Measurements from ENCODE around the gene TBC1D25. TPM values are rescaled to one million over a fixed set of nuclear protein-coding genes. Genes with fewer than 3 reads are reported as not detected.

Gene TBC1D25
- total and polyA plus RNA-seq, 2 of the 4 experiments (the other 2 are of a cell fraction) = 11.3 to 15.9 TPM

DNA sequence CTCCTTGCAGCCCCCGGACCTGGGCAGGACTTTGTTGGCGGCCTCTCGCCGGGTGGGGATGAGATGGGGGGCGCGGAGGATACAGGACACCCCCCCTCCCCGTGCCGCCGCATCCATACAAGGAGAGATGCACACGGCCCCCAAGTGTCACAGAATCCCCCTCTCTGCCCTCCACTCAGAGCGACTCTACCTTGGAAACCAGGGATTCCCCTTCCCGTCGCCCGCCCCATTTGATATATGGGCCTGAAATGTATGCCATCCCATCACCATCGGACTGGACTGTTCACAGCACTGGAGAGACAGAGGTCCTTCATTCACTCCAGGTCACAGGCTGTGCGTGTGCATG lies 30.3 kb upstream of the TBC1D25 start:
- 29% methylated on average over 7 of the region's 16 CpGs; no CpG with 5 or more reads in 1 of the 2 experiments for WGBS, 2 experiments (ENCODE audit: extremely low coverage in 2 of 2, insufficient read length in 1 of 2)
- ChIA-PET POLR2A (ENCODE audit: unreplicated experiment) (no interaction called here), CTCF (no interaction called here)
- H3K9me1 ChIP-seq (ENCODE audit: insufficient read depth, low read length) = no peaks in the 10 kb centered on the region
- dilution Hi-C loops (cut with HindIII; ENCODE audit: low sequenced_read_pairs, unreplicated experiment) (no loop called here), intact Hi-C loops (cut with micrococcal nuclease) (no loop called here), in situ Hi-C loops (cut with MboI; ENCODE audit: low sequenced_read_pairs) (no loop called here)
- peak overlapping the region; percentile 41 for H3K4ac ChIP-seq (ENCODE audit: low read depth, low read length)
- no peaks in the 10 kb centered on the region for H3K27me3 ChIP-seq (ENCODE audit: control insufficient read depth, insufficient read depth, low read length)
- TF ChIP-seq SMC3 (IDR thresholded peaks at IDR 0.05; ENCODE audit: low read depth, low read length) (no peak), MAFK (IDR thresholded peaks at IDR 0.05; ENCODE audit: low read depth, low read length) (no peak), POLR2A (IDR thresholded peaks at IDR 0.05; ENCODE audit: low read depth, low read length) (no peak), BHLHE40 (IDR thresholded peaks at IDR 0.05; ENCODE audit: low read depth, low read length) (no peak), CHD1 (IDR thresholded peaks at IDR 0.05; ENCODE audit: low read depth, low read length) (no peak), MXI1 (IDR thresholded peaks at IDR 0.05; ENCODE audit: borderline replicate concordance, low read depth, low read length) (no peak), RAD21 (IDR thresholded peaks at IDR 0.05; ENCODE audit: low read length) (no peak), RFX5 (IDR thresholded peaks at IDR 0.05; ENCODE audit: low read depth, low read length) (no peak)
- TF ChIP-seq, protein P1, sequence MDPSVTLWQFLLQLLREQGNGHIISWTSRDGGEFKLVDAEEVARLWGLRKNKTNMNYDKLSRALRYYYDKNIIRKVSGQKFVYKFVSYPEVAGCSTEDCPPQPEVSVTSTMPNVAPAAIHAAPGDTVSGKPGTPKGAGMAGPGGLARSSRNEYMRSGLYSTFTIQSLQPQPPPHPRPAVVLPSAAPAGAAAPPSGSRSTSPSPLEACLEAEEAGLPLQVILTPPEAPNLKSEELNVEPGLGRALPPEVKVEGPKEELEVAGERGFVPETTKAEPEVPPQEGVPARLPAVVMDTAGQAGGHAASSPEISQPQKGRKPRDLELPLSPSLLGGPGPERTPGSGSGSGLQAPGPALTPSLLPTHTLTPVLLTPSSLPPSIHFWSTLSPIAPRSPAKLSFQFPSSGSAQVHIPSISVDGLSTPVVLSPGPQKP (IDR thresholded peaks at IDR 0.05; ENCODE audit: borderline replicate concordance, low read depth, low read length) = no peak
- TF ChIP-seq, protein P2, sequence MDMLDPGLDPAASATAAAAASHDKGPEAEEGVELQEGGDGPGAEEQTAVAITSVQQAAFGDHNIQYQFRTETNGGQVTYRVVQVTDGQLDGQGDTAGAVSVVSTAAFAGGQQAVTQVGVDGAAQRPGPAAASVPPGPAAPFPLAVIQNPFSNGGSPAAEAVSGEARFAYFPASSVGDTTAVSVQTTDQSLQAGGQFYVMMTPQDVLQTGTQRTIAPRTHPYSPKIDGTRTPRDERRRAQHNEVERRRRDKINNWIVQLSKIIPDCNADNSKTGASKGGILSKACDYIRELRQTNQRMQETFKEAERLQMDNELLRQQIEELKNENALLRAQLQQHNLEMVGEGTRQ (IDR thresholded peaks at IDR 0.05; ENCODE audit: low read depth, low read length) = no peak
- H3K79me1 ChIP-seq (ENCODE audit: low read depth in 1 of 2, low read length in 2 of 2) = peaks cover 6 to 12% of the 10 kb centered on the region in 2 experiments; a peak in 3 of 4 replicates
- DNase-seq (no peak), ATAC-seq (ENCODE audit: low read depth) (peak; percentile 21)
- H2BK20ac ChIP-seq (ENCODE audit: low read depth, low read length) = no peak overlapping the region
- H2BK15ac ChIP-seq (ENCODE audit: low read depth, low read length) = no peak overlapping the region
- H2BK5ac ChIP-seq (ENCODE audit: low read depth, low read length, poor library complexity, severe bottlenecking) = peak overlapping the region; percentile 33
- peak overlapping the region; percentile 35; the same call in 1 of the 2 replicates for H3K23ac ChIP-seq (ENCODE audit: low read depth, low read length)
- BruUV-seq (replicated peaks) = no TSS peak
- no peak overlapping the region for H2BK120ac ChIP-seq (ENCODE audit: low read depth, low read length)
- no peak overlapping the region for H3K56ac ChIP-seq (ENCODE audit: extremely low read depth, insufficient read depth, low read length)
- H3K18ac ChIP-seq (ENCODE audit: low read depth, low read length) = no peak overlapping the region; the same call in 1 of the 2 replicates
- H3K9me3 ChIP-seq (ENCODE audit: control insufficient read depth, insufficient read depth, low read length) = no peaks in the 10 kb centered on the region; the same call in 1 of the 2 replicates
- no peak overlapping the region for H4K91ac ChIP-seq (ENCODE audit: insufficient read depth, low read depth, low read length)
- H4K8ac ChIP-seq (ENCODE audit: low read depth in 2 of 2, low read length in 2 of 2) = peak overlapping the region; percentile 67 to 91; a peak in 3 of 4 replicates
- peak overlapping the region; percentile 92 for H3K4me2 ChIP-seq (ENCODE audit: low read depth, low read length)
- peak overlapping the region; percentile 81 for H2AK9ac ChIP-seq (replicated peaks; ENCODE audit: low read depth, low read length, poor library complexity)
- no peaks in the 10 kb centered on the region; the same call in 1 of the 2 replicates for H3K36me3 ChIP-seq (ENCODE audit: control insufficient read depth, insufficient read depth, low read length)
- peak overlapping the region; percentile 75 for H3K27ac ChIP-seq (ENCODE audit: insufficient read depth, low read length)
- peak overlapping the region; percentile 89 for H3K9ac ChIP-seq (ENCODE audit: low read depth, low read length)
- no peaks in the 10 kb centered on the region for H3K4me1 ChIP-seq (ENCODE audit: control insufficient read depth, insufficient read depth, low read length)
- no peaks in the 10 kb centered on the region for H4K20me1 ChIP-seq (ENCODE audit: insufficient read depth, low read length)
- H2AFZ ChIP-seq (replicated peaks; ENCODE audit: low read length, poor library complexity) = peak overlapping the region; percentile 94
- H3K14ac ChIP-seq (replicated peaks; ENCODE audit: low read depth, low read length) = peak overlapping the region; percentile 63; the same call in 1 of the 2 replicates
- peak overlapping the region; percentile 96 for H3K4me3 ChIP-seq (ENCODE audit: insufficient read depth, low read depth, low read length)
- H2AK5ac ChIP-seq (ENCODE audit: low read depth, low read length) = no peak overlapping the region
- no peak overlapping the region for H4K5ac ChIP-seq (ENCODE audit: low read depth, low read length)

Measured in IMR-90 (cell line).